GM21367 (cell line): Measurements from ENCODE around the gene B3GALT4.
"Not testable (repeated sequence)": the region's sequence is repeated elsewhere in the genome, so short reads cannot be mapped to it uniquely, and the experiment has no call there.

Experiments used
- ATAC-seq: cut with Tn5 transposase; IDR thresholded peaks from one replicate; pipeline ENCODE4 v1.9.1; 2021; ENCODE audit not compliant: unreplicated experiment

Gene B3GALT4

GRCh38 chr6:33271468-33272274, 5.3 kb upstream of the B3GALT4 start, which contains the start of the genes RPS18 and VPS52:
TSS of gene RPS18 (plus strand) at chr6:33272075. CDS start at chr6:33272120, 45 bp downstream.
TSS of gene VPS52 (minus strand) at chr6:33271876. CDS start at chr6:33271675, 201 bp downstream.
- peak; percentile 51 for ATAC-seq

GRCh38 chr6:33272275-33273128, 4.4 kb upstream of the B3GALT4 start:
- ATAC-seq = peak; percentile 19

GRCh38 chr6:33273129-33273923, 3.6 kb upstream of the B3GALT4 start:
- no peak for ATAC-seq

DNA sequence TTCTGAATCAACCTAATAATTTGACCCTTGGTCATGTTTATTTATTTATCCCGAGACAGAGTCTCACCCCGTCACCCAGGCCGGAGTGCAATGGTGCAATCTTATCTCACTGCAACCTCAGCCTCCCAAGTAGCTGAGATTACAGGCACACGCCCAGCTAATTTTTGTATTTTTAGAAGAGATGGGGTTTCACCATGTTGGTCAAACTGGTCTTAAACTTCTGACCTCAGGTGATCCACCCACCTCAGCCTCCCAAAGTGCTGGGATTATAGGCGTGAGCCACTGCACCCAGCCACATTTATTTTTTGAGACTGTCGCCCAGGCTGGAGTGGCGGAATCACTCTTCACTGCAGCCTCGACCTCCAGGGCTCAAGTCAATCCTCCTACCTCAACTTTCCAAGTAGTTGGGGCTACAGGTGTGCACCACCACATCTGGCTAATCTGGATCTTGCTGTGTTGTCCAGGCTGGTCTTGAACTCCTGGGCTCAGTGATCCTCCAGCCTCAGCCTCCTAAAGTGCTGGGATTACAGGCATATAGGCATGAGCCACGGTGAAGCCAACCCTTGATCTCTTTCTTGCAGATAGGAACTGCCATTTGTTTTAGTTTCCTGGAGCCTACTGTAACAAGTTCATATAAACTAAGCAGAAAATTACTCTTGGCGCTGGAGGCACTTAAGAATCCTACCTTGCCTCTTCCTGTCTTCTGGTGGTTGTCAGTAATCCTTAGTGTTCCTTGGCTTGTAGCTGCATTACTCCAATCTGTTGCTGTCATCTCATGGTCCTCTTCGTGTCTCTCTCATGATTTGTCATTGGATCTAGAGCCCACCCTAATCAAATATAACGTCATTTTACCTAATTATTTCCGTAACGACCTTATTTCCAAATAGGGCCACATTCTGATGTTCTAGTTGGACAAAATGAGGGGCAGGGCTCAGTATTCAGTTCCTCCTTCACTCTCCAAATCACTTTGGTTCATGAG, 2.7 kb upstream of the B3GALT4 start:
- ATAC-seq = no peak

DNA sequence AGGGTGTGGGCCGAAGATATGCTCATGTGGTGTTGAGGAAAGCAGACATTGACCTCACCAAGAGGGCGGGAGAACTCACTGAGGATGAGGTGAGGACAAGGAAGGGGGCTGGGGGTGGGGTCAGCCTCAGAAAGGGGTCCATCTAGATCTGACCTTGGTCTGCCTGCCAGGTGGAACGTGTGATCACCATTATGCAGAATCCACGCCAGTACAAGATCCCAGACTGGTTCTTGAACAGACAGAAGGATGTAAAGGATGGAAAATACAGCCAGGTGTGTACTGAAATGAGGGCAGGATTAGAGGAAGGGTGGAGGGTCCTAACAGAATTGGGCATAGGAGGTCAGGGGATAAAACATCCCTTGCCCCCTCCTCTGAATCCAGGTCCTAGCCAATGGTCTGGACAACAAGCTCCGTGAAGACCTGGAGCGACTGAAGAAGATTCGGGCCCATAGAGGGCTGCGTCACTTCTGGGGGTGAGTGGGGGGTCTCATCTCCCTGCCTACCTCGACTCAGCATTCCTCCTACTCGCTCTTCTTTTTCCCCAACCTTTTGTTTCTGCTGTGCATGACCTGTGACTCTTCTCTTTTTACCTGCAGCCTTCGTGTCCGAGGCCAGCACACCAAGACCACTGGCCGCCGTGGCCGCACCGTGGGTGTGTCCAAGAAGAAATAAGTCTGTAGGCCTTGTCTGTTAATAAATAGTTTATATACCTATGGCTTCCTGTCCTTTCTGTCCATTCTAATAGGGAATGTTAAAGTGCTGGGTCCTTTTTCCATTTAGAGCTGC, 935 bp upstream of the B3GALT4 start:
- not testable (repeated sequence) for ATAC-seq

DNA sequence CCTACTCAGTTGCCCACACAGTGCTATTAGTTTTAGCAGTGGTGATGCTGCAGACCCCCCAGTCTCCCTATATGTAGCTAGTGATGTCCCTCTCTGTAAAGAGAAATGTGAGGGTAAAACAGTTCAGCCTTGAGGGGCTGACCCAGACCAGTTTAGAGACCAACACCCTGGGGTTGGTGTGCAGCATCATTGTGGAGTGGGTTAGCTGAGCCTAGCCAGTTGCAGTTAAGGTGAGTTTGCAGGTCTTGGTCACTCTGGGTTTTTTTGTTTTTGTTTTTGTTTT, 401 bp upstream of the B3GALT4 start:
- no peak for ATAC-seq

- no peak for ATAC-seq
Observed at GRCh38 chr6:33277663-33278391, 904 bp downstream of the B3GALT4 start.

GRCh38 chr6:33278392-33278741, 1.4 kb downstream of the B3GALT4 start:
- no peak for ATAC-seq

DNA sequence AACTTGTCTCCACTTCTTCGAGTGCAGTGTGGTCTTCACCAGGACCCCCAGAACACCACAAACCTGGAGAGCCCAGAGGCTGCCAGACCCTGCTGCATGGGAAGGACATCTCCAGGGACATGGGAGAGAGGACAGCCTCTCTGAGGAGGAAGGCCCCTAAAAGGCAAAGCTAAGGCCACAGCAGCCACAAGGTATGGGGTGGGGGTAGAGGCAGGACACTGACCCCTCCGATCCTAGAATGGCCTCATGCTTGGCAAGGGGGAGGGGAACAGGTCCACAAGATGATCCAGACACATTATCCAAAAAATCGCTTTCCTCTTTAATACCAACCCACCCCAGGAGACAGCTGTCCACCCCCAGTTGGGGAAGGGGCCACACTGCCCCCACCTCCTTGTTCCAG, 1.9 kb downstream of the B3GALT4 start:
- ATAC-seq = no peak

- ATAC-seq = no peak
Observed at GRCh38 chr6:33279257-33279695, 2.4 kb downstream of the B3GALT4 start.

DNA sequence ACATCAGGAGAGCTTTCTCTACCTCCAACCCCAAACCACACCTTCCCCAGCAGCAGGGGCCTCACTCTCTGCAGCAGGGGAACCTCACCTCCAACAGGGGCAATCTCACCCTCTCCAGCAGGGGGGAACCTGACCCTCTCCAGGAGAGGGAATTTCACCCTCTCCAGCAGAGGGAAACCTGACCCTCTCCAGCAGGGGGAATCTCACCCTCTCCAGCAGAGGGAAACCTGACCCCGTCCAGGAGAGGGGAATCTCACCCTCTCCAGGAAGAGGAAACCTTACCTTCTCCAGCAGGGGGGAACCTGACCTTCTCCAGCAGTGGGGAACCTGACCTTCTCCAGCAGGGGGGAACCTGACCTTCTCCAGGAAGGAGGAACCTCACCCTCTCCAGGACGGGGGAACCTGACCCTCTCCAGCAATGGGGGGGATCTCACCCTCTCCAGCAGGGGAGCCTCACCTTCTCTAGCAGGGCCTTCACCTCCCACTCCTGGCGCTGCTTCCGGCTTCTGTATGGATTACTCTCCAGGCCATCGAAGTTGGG, 3.1 kb downstream of the B3GALT4 start:
- no peak for ATAC-seq

- no peak for ATAC-seq
Observed at GRCh38 chr6:33280539-33280938, 3.6 kb downstream of the B3GALT4 start.

DNA sequence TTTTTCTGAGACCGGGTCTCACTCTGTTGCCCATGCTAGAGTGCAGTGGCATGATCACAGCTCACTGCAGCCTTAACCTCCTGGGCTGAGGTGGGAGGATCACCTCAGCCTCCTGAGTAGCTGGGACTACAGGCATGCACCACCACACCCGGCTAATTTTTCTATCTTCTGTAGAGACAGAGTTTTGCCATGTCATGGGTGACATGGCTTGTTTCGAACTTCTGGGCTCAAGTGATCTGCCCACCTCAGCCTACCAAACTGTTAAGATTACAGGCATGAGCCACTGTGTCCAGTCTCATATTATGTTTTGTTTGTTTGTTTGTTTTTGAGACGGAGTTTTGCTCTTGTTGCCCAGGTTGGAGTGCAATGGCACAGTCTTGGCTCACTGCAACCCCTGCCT, 8.3 kb downstream of the B3GALT4 start:
- ATAC-seq = not testable (repeated sequence)

DNA sequence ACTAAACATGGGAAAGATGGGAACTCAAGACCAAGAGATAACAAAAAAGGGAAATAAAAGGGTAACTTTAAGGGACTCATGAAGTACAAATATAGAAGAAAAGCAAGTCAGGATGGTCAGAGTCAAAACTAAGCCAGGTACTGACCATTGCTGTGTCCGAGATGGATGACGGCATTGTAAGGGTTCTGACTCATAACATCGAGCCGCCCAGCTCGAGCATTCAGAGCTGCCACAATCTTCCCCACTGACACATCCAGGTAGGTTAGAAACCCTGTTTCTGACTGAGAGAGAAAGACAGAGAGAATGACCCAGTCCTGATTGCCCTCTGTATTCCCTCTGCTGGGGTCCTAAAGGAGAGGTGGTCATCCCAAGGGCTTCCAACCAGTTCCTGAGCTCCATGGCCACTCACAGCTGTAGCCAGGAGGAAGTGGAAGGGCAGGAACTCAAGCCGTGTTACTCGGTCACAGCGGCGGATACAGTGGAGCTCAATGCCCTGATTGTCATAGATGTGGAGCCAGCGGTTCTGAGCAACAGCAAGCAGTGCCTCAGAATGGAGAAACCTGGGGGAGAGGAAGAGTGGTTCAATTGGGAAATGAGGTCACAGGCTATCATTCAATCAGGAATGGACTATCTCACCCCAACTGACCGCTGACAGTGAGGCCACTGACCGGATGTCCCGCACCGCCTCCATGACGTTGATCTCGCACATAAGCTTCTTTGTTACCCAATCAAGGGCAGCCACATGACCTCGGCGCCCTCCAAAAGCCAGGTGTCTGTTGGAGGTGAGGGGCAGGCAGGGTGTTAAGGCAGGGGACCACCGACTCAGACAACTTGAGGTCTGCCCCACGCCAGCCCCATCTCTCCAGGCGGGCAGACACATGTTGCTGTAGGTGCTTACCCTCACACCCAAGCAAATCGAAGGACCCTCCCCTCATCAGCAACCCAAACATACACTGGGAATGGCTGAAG, 10.3 kb downstream of the B3GALT4 start:
- ATAC-seq = no peak

- no peak for ATAC-seq
Observed at GRCh38 chr6:33288141-33288920, 11.4 kb downstream of the B3GALT4 start.
